Endothelial cell of umbilical vein (primary cell): Measurements from ENCODE around the gene ACTL8. TPM values are rescaled to one million over a fixed set of nuclear protein-coding genes. Genes with fewer than 3 reads are reported as not detected.

Experiments used
- BruUV-seq: library from RNA; stranded (reverse); fragments of 400-500 nt; replicated peaks from 2 replicates; lab custom pipeline; 2021; lab: Mats Ljungman, UMichigan
- CTCF ChIA-PET: fragments of 300-600, 350-600 bp; sonication (Branson Sonifier 250); formaldehyde crosslinking; loops from one replicate; lab custom pipeline; 2021; ENCODE audit warnings: antibody characterized with exemption, inconsistent platforms; lab: Charles Lee
- POLR2A ChIA-PET: fragments of 300-600, 350-600 bp; sonication (Branson Sonifier 250); formaldehyde crosslinking; loops from one replicate; lab custom pipeline; 2021; ENCODE audit warnings: antibody characterized with exemption, inconsistent platforms; lab: Charles Lee
- DNase-seq: peaks from one replicate; pipeline ENCODE4 v3.0.0-alpha.2; 2011; ENCODE audit warnings: low read depth, low spot score
- FAIRE-seq: peaks from 2 replicates; lab custom pipeline; 2011; peaks lifted over from hg19 to GRCh38; lab: Jason Lieb, UNC
- H2AFZ ChIP-seq: 2 replicates; pipeline ENCODE4 v1.6.0; 2012; ENCODE audit warnings: low read depth, low read length, control low read depth, inconsistent platforms
- H3K27ac ChIP-seq: 2 replicates; pipeline ENCODE4 v1.5.1; 2011; ENCODE audit warnings: low read depth, mild to moderate bottlenecking, control low read depth, low read length, moderate library complexity; ENCODE audit not compliant: insufficient read depth
- H3K27me3 ChIP-seq, 2 experiments: 2 replicates each; pipeline versions ENCODE4 v1.6.0 to v1.6.1; 2011; ENCODE audit warnings: low read length in 2 of 2, mixed read lengths in 1 of 2; ENCODE audit not compliant: control insufficient read depth in 2 of 2, insufficient read depth in 2 of 2
- H3K36me3 ChIP-seq, 2 experiments: 2 replicates in 1 of 2; 3 replicates in 1 of 2; pipeline ENCODE4 v1.5.1; 2011; ENCODE audit warnings: low read length in 2 of 2, mild to moderate bottlenecking in 1 of 2, moderate library complexity in 1 of 2; ENCODE audit not compliant: control insufficient read depth in 2 of 2, insufficient read depth in 2 of 2; ENCODE audit errors: extremely low read depth in 1 of 2
- H3K4me1 ChIP-seq: 3 replicates; pipeline ENCODE4 v1.5.1; 2011; ENCODE audit warnings: mild to moderate bottlenecking, low read length; ENCODE audit not compliant: control insufficient read depth, insufficient read depth; ENCODE audit errors: extremely low read depth
- H3K4me2 ChIP-seq: 2 replicates; pipeline ENCODE4 v1.6.1; 2011; ENCODE audit warnings: low read length, control low read depth, mixed read lengths; ENCODE audit not compliant: insufficient read depth
- H3K4me3 ChIP-seq, 3 experiments: fragments of 200-600 bp in 1 of 3; sonication (generic), shearing (Covaris generic) in 1 of 3; replicated peaks in 1 of 3; 2 replicates each; pipeline ENCODE4 v1.5.1; 2011 to 2016; ENCODE audit warnings: control low read depth in 3 of 3, low read length in 3 of 3, mild to moderate bottlenecking in 2 of 3, inconsistent platforms in 1 of 3, low read depth in 1 of 3, moderate library complexity in 1 of 3; ENCODE audit not compliant: insufficient read depth in 1 of 3
- H3K79me2 ChIP-seq: 2 replicates; pipeline ENCODE4 v1.6.0; 2012; ENCODE audit warnings: low read length, inconsistent platforms; ENCODE audit not compliant: control insufficient read depth, insufficient read depth
- H3K9ac ChIP-seq: replicated peaks from 2 replicates; pipeline ENCODE3; 2011; ENCODE audit warnings: low read length, control low read depth; ENCODE audit not compliant: insufficient read depth; ENCODE audit errors: extremely low read depth
- H3K9me1 ChIP-seq: replicated peaks from 3 replicates; pipeline ENCODE4 v1.6.0; 2011; ENCODE audit warnings: mild to moderate bottlenecking, low read length; ENCODE audit not compliant: control insufficient read depth, insufficient read depth; ENCODE audit errors: extremely low read depth
- H3K9me3 ChIP-seq: replicated peaks from 2 replicates; pipeline ENCODE4 v1.5.1; 2012; ENCODE audit warnings: low read length, inconsistent platforms; ENCODE audit not compliant: control insufficient read depth, insufficient read depth
- H4K20me1 ChIP-seq: replicated peaks from 2 replicates; pipeline ENCODE3; 2011; ENCODE audit warnings: mild to moderate bottlenecking, low read length; ENCODE audit not compliant: control insufficient read depth, insufficient read depth; ENCODE audit errors: extremely low read depth
- CTCF ChIP-seq, 2 donors: IDR thresholded peaks; 1 replicate in 1 of 2; 2 replicates in 1 of 2; pipeline ENCODE4 v1.5.1; 2011; ENCODE audit warnings: low read length in 2 of 2, mild to moderate bottlenecking in 2 of 2, moderate library complexity in 2 of 2, control low read depth in 1 of 2, inconsistent platforms in 1 of 2, low read depth in 1 of 2; ENCODE audit not compliant: insufficient read depth in 1 of 2; ENCODE audit errors: extremely low read depth in 1 of 2
- EZH2 ChIP-seq: IDR thresholded peaks from 2 replicates; pipeline ENCODE4 v1.6.1; 2012; ENCODE audit warnings: borderline replicate concordance, low read depth, mild to moderate bottlenecking, moderate library complexity, low read length, inconsistent platforms; ENCODE audit not compliant: severe bottlenecking
- FOS ChIP-seq: IDR thresholded peaks from 2 replicates; pipeline ENCODE4 v1.6.1; 2011; ENCODE audit warnings: mild to moderate bottlenecking, low read length, moderate library complexity, borderline replicate concordance; ENCODE audit not compliant: insufficient read depth
- GATA2 ChIP-seq: IDR thresholded peaks from 2 replicates; pipeline ENCODE4 v1.7.0; 2011; ENCODE audit warnings: low read depth, mild to moderate bottlenecking, moderate library complexity, mixed read lengths, low read length; ENCODE audit not compliant: insufficient read length, insufficient read depth
- JUN ChIP-seq: IDR thresholded peaks from 2 replicates; pipeline ENCODE4 v1.6.1; 2011; ENCODE audit warnings: borderline replicate concordance, low read depth; ENCODE audit not compliant: insufficient read length, insufficient read depth
- MAX ChIP-seq: IDR thresholded peaks from 2 replicates; pipeline ENCODE4 v1.6.1; 2011; ENCODE audit not compliant: insufficient read depth, insufficient read length
- MYC ChIP-seq: IDR thresholded peaks from one replicate; pipeline ENCODE4 v1.6.1; 2011; ENCODE audit warnings: mild to moderate bottlenecking, low read depth, low read length
- POLR2A ChIP-seq: IDR thresholded peaks from 2 replicates; pipeline ENCODE4 v1.6.1; 2012; ENCODE audit warnings: low read depth, mild to moderate bottlenecking, control low read depth, low read length
- POLR2AphosphoS5 ChIP-seq: IDR thresholded peaks from 2 replicates; pipeline ENCODE4 v1.6.1; 2012; ENCODE audit warnings: low read depth, mild to moderate bottlenecking, control low read depth, low read length, moderate library complexity; ENCODE audit not compliant: insufficient read depth
- dilution Hi-C: fragments of 300-500 bp; cut with MboI; formaldehyde crosslinking; loops from one replicate; pipeline ENCODE4 v1.15.0; 2019; ENCODE audit warnings: low sequenced_read_pairs; ENCODE audit not compliant: extremely low pct_ligation_motif_present
- intact Hi-C: fragments of 100-400 bp; cut with micrococcal nuclease; formaldehyde crosslinking; loops from one replicate; pipeline ENCODE4 v1.10.0; 2022
- polyA plus RNA-seq, 4 experiments: library from polyadenylated mRNA; depleted of rRNA in 3 of 4; stranded (reverse) in 3 of 4; unstranded in 1 of 4; fragments of >200 nt; gene quantifications; 2 replicates each; pipeline versions ENCODE4 v1.2.1 to v1.2.3, GENCODE V29; 2011 to 2012; ENCODE audit warnings: missing spikeins in 1 of 4
- total RNA-seq: library from RNA; stranded (reverse); gene quantifications from 2 replicates; pipeline ENCODE4 v1.2.3, GENCODE V29; 2021

The ACTL8 gene
- total and polyA plus RNA-seq, 2 donors (not counting 3 experiments of a cell fraction or from before 2014, with no cell fraction given) = not detected

DNA sequence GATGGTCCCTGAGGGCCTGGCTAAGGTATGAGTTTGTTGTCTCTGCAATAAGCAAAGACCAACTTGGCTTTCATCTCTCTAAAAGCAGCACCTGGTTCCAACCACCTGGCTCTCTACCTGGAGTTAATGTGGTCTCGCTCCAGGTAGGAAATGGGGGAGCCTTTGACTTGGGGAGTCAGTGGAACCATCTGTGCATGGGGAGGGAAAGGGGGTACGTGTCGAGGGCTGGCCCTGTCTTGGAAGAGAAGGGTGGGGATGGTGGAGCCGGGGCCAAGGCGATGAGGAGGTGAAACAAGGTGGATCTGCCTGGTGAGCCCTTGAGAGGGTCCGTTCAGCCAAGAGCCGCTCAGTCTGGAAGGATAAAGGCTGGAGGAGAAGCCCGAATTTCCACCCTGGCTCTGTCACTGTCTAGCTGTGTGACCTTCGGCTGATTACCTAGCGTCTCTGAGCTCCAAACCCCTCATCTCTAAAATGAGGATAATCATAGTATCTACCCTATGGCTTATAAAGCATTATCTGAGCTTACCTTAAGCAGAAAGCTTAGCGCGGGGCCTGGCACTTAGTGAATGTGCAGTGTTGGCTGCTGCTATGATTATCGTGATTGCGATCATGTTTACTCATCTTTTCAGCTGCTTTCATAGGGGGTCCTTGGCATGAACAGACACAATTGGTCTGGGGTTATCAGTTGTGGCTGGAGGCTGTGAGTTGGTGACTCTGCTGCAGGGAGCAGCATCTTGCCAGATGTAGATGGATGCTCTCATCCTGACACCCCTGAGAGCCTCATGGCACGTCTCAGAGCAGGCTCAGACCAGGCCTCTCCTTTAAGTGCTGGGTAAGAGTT lies 78.7 kb downstream of the ACTL8 start:
- no peak for TF ChIP-seq GATA2
- TF ChIP-seq MYC = no peak
- TF ChIP-seq FOS = no peak
- TF ChIP-seq MAX = no peak
- no peak for TF ChIP-seq CTCF (IDR thresholded peaks at IDR 0.05; ENCODE audit: extremely low read depth in 1 of 2, insufficient read depth in 1 of 2, low read depth in 1 of 2, low read length in 2 of 2)
- no peak for TF ChIP-seq JUN
- no peak for TF ChIP-seq EZH2
- TF ChIP-seq POLR2A = no peak
- no peak for TF ChIP-seq POLR2AphosphoS5
- dilution Hi-C loops (no loop called here), intact Hi-C loops (no loop called here)
- no peaks in the 10 kb centered on the region for H3K27me3 ChIP-seq
- H2AFZ ChIP-seq = no peak overlapping the region
- no peaks in the 10 kb centered on the region for H3K4me1 ChIP-seq
- no peak overlapping the region for H3K27ac ChIP-seq
- no peaks in the 10 kb centered on the region for H3K36me3 ChIP-seq
- POLR2A ChIA-PET = no interaction called here
- H3K9ac ChIP-seq = no peak overlapping the region
- no TSS peak for BruUV-seq
- no peaks in the 10 kb centered on the region for H3K79me2 ChIP-seq
- H3K9me3 ChIP-seq = peaks cover 1% of the 10 kb centered on the region
- H3K9me1 ChIP-seq = no peaks in the 10 kb centered on the region
- CTCF ChIA-PET = no interaction called here
- no peaks in the 10 kb centered on the region for H4K20me1 ChIP-seq
- DNase-seq (no peak), FAIRE-seq (no peak)
- H3K4me3 ChIP-seq = no peak overlapping the region
- H3K4me2 ChIP-seq = no peak overlapping the region
